Endothelial cell of umbilical vein (primary cell): ENCODE measurements around the gene CARNS1. TPM values are rescaled to one million over a fixed set of nuclear protein-coding genes. Genes with fewer than 3 reads are reported as not detected.
"Not testable (repeated sequence)": the region's sequence is repeated elsewhere in the genome, so short reads cannot be mapped to it uniquely, and the experiment has no call there.

Experiments
- BruUV-seq: library from RNA; stranded (reverse); fragments of 400-500 nt; replicated peaks from 2 replicates; lab custom pipeline; 2021; lab: Mats Ljungman, UMichigan
- CTCF ChIA-PET: fragments of 300-600, 350-600 bp; sonication (Branson Sonifier 250); formaldehyde crosslinking; loops from one replicate; lab custom pipeline; 2021; ENCODE audit warnings: antibody characterized with exemption, inconsistent platforms; lab: Charles Lee
- POLR2A ChIA-PET: fragments of 300-600, 350-600 bp; sonication (Branson Sonifier 250); formaldehyde crosslinking; loops from one replicate; lab custom pipeline; 2021; ENCODE audit warnings: antibody characterized with exemption, inconsistent platforms; lab: Charles Lee
- DNase-seq: peaks from one replicate; pipeline ENCODE4 v3.0.0-alpha.2; 2011; ENCODE audit warnings: low read depth, low spot score
- FAIRE-seq: peaks from 2 replicates; lab custom pipeline; 2011; peaks lifted over from hg19 to GRCh38; lab: Jason Lieb, UNC
- H2AFZ ChIP-seq: 2 replicates; pipeline ENCODE4 v1.6.0; 2012; ENCODE audit warnings: low read depth, low read length, control low read depth, inconsistent platforms
- H3K27ac ChIP-seq: 2 replicates; pipeline ENCODE4 v1.5.1; 2011; ENCODE audit warnings: low read depth, mild to moderate bottlenecking, control low read depth, low read length, moderate library complexity; ENCODE audit not compliant: insufficient read depth
- H3K27me3 ChIP-seq, 2 experiments: 2 replicates each; pipeline versions ENCODE4 v1.6.0 to v1.6.1; 2011; ENCODE audit warnings: low read length in 2 of 2, mixed read lengths in 1 of 2; ENCODE audit not compliant: control insufficient read depth in 2 of 2, insufficient read depth in 2 of 2
- H3K36me3 ChIP-seq, 2 experiments: 2 replicates in 1 of 2; 3 replicates in 1 of 2; pipeline ENCODE4 v1.5.1; 2011; ENCODE audit warnings: low read length in 2 of 2, mild to moderate bottlenecking in 1 of 2, moderate library complexity in 1 of 2; ENCODE audit not compliant: control insufficient read depth in 2 of 2, insufficient read depth in 2 of 2; ENCODE audit errors: extremely low read depth in 1 of 2
- H3K4me1 ChIP-seq: 3 replicates; pipeline ENCODE4 v1.5.1; 2011; ENCODE audit warnings: mild to moderate bottlenecking, low read length; ENCODE audit not compliant: control insufficient read depth, insufficient read depth; ENCODE audit errors: extremely low read depth
- H3K4me2 ChIP-seq: 2 replicates; pipeline ENCODE4 v1.6.1; 2011; ENCODE audit warnings: low read length, control low read depth, mixed read lengths; ENCODE audit not compliant: insufficient read depth
- H3K4me3 ChIP-seq, 3 experiments: fragments of 200-600 bp in 1 of 3; sonication (generic), shearing (Covaris generic) in 1 of 3; replicated peaks in 1 of 3; 2 replicates each; pipeline ENCODE4 v1.5.1; 2011 to 2016; ENCODE audit warnings: control low read depth in 3 of 3, low read length in 3 of 3, mild to moderate bottlenecking in 2 of 3, inconsistent platforms in 1 of 3, low read depth in 1 of 3, moderate library complexity in 1 of 3; ENCODE audit not compliant: insufficient read depth in 1 of 3
- H3K79me2 ChIP-seq: 2 replicates; pipeline ENCODE4 v1.6.0; 2012; ENCODE audit warnings: low read length, inconsistent platforms; ENCODE audit not compliant: control insufficient read depth, insufficient read depth
- H3K9ac ChIP-seq: replicated peaks from 2 replicates; pipeline ENCODE3; 2011; ENCODE audit warnings: low read length, control low read depth; ENCODE audit not compliant: insufficient read depth; ENCODE audit errors: extremely low read depth
- H3K9me1 ChIP-seq: replicated peaks from 3 replicates; pipeline ENCODE4 v1.6.0; 2011; ENCODE audit warnings: mild to moderate bottlenecking, low read length; ENCODE audit not compliant: control insufficient read depth, insufficient read depth; ENCODE audit errors: extremely low read depth
- H3K9me3 ChIP-seq: replicated peaks from 2 replicates; pipeline ENCODE4 v1.5.1; 2012; ENCODE audit warnings: low read length, inconsistent platforms; ENCODE audit not compliant: control insufficient read depth, insufficient read depth
- H4K20me1 ChIP-seq: replicated peaks from 2 replicates; pipeline ENCODE3; 2011; ENCODE audit warnings: mild to moderate bottlenecking, low read length; ENCODE audit not compliant: control insufficient read depth, insufficient read depth; ENCODE audit errors: extremely low read depth
- EZH2 ChIP-seq: IDR thresholded peaks from 2 replicates; pipeline ENCODE4 v1.6.1; 2012; ENCODE audit warnings: borderline replicate concordance, low read depth, mild to moderate bottlenecking, moderate library complexity, low read length, inconsistent platforms; ENCODE audit not compliant: severe bottlenecking
- MYC ChIP-seq: IDR thresholded peaks from one replicate; pipeline ENCODE4 v1.6.1; 2011; ENCODE audit warnings: mild to moderate bottlenecking, low read depth, low read length
- POLR2A ChIP-seq: IDR thresholded peaks from 2 replicates; pipeline ENCODE4 v1.6.1; 2012; ENCODE audit warnings: low read depth, mild to moderate bottlenecking, control low read depth, low read length
- POLR2AphosphoS5 ChIP-seq: IDR thresholded peaks from 2 replicates; pipeline ENCODE4 v1.6.1; 2012; ENCODE audit warnings: low read depth, mild to moderate bottlenecking, control low read depth, low read length, moderate library complexity; ENCODE audit not compliant: insufficient read depth
- dilution Hi-C: fragments of 300-500 bp; cut with MboI; formaldehyde crosslinking; loops from one replicate; pipeline ENCODE4 v1.15.0; 2019; ENCODE audit warnings: low sequenced_read_pairs; ENCODE audit not compliant: extremely low pct_ligation_motif_present
- intact Hi-C: fragments of 100-400 bp; cut with micrococcal nuclease; formaldehyde crosslinking; loops from one replicate; pipeline ENCODE4 v1.10.0; 2022
- polyA plus RNA-seq, 4 experiments: library from polyadenylated mRNA; depleted of rRNA in 3 of 4; stranded (reverse) in 3 of 4; unstranded in 1 of 4; fragments of >200 nt; gene quantifications; 2 replicates each; pipeline versions ENCODE4 v1.2.1 to v1.2.3, GENCODE V29; 2011 to 2012; ENCODE audit warnings: missing spikeins in 1 of 4
- total RNA-seq: library from RNA; stranded (reverse); gene quantifications from 2 replicates; pipeline ENCODE4 v1.2.3, GENCODE V29; 2021
- TF ChIP-seq, protein P1 (sequence below): IDR thresholded peaks from 2 replicates; pipeline ENCODE4 v1.6.1; 2011; ENCODE audit not compliant: insufficient read depth, insufficient read length

The CARNS1 gene
- total and polyA plus RNA-seq, 2 donors (not counting 3 experiments of a cell fraction or from before 2014, with no cell fraction given), result 0.14 to 0.35 TPM

DNA sequence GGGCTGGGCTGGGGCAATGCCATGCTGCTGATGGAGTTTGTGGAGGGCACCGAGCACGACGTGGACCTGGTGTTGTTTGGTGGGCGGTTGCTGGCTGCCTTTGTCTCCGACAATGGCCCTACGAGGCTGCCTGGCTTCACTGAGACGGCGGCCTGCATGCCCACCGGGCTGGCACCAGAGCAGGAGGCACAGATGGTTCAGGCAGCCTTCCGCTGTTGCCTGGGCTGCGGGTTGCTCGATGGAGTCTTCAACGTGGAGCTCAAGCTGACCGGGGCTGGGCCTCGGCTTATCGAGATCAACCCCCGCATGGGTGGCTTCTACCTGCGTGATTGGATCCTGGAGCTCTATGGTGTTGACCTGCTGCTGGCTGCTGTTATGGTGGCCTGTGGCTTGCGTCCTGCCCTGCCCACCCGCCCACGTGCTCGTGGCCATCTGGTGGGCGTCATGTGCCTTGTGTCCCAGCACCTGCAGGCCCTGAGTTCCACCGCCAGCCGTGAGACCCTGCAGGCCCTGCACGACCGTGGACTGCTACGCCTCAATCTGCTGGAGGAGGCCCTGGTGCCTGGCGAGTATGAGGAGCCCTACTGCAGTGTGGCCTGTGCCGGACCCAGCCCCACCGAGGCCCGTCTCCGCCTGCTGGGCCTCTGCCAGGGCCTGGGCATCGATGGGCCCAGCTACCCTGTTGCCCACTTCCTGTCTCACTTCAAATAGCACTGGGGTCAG lies 8.6 kb downstream of the CARNS1 start:
- DNase-seq, result no peak
- H3K4me2 ChIP-seq, result no peak overlapping the region
- TF ChIP-seq POLR2A (no peak), POLR2AphosphoS5 (no peak), MYC (no peak), EZH2 (no peak)
- TF ChIP-seq, protein P1, sequence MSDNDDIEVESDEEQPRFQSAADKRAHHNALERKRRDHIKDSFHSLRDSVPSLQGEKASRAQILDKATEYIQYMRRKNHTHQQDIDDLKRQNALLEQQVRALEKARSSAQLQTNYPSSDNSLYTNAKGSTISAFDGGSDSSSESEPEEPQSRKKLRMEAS, result no peak
- H3K27ac ChIP-seq, result no peak overlapping the region
- peaks cover 4% of the 10 kb centered on the region for H3K4me1 ChIP-seq
- H3K9me3 ChIP-seq, result no peaks in the 10 kb centered on the region
- H3K4me3 ChIP-seq, result no peak overlapping the region
- H3K9me1 ChIP-seq, result no peaks in the 10 kb centered on the region
- no peaks in the 10 kb centered on the region for H3K36me3 ChIP-seq
- no peaks in the 10 kb centered on the region for H4K20me1 ChIP-seq
- no peaks in the 10 kb centered on the region for H3K27me3 ChIP-seq
- ChIA-PET POLR2A (no interaction called here), CTCF (interaction anchor here (1.4 kb wide), 1 partner anchor 23 kb away, joined by 5 read pairs; the partner anchor contains the start of gene PPP1CA)
- intact Hi-C loops (no loop called here), dilution Hi-C loops (no loop called here)
- no peak for FAIRE-seq
- H3K79me2 ChIP-seq, result peaks cover 5% of the 10 kb centered on the region
- no peak overlapping the region for H3K9ac ChIP-seq
- no peak overlapping the region for H2AFZ ChIP-seq
- no TSS peak for BruUV-seq

DNA sequence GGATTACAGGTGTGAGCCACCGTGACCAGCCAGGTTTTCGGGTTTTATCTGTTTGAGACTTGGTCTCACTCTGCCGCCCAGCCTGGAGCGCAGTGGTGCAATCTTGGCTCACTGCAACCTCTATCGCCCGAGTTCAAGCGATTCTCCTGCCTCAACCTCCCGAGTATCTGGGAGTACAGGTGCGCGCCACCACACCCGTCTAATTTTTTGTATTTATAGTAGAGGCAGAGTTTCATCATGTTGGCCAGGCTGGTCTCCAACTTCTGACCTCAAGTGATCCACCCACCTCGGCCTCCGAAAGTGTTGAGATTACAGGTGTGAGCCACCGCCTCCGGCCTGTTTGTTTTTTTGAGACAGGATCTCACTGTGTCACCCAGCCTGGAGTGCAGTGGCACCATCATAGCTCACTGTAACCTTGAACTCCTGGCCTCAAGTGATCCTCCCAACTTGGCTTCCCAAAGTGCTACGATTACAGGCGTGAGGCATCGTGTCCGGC lies 11.9 kb downstream of the CARNS1 start:
- H4K20me1 ChIP-seq, BruUV-seq, FAIRE-seq, H3K9me3 ChIP-seq, H3K9me1 ChIP-seq, H3K36me3 ChIP-seq, H3K27me3 ChIP-seq, POLR2A ChIA-PET, H3K4me1 ChIP-seq, H3K27ac ChIP-seq, dilution Hi-C loops, intact Hi-C loops, DNase-seq: not testable (repeated sequence)
- peak overlapping the region; percentile 70 for H2AFZ ChIP-seq
- peak overlapping the region in 2 of 3 experiments; percentile 75 to 91 for H3K4me3 ChIP-seq
- CTCF ChIA-PET, result interaction anchor here (1.3 kb wide), 1 partner anchor 26 kb away, joined by 6 read pairs; the partner anchor contains the start of gene PPP1CA
- H3K4me2 ChIP-seq, result peak overlapping the region; percentile 35
- peaks cover 10% of the 10 kb centered on the region for H3K79me2 ChIP-seq
- peak overlapping the region; percentile 6 for H3K9ac ChIP-seq
